Vagina (tissue), 2 donors: Measurements from ENCODE around the gene KCNJ10.

Source experiments
- CTCF ChIP-seq, 3 experiments: fragments of 450-650 bp in 2 of 3; fragments of 200-600 bp in 1 of 3; sonication (generic) in 1 of 3; IDR thresholded peaks; one replicate each; pipeline ENCODE4 v1.5.1; 2017 to 2019; ENCODE audit warnings: antibody characterized with exemption in 3 of 3, mild to moderate bottlenecking in 2 of 3, moderate library complexity in 2 of 3
- POLR2A ChIP-seq, 2 donors: fragments of 450-650 bp; IDR thresholded peaks; one replicate each; pipeline ENCODE4 v1.6.1; 2017; ENCODE audit warnings: antibody characterized with exemption in 2 of 2, mild to moderate bottlenecking in 2 of 2, moderate library complexity in 2 of 2

- TF ChIP-seq POLR2A (IDR thresholded peaks at IDR 0.05) (no peak), CTCF (IDR thresholded peaks at IDR 0.05) (no peak)
Observed at GRCh38 chr1:160018900-160019299, 51.1 kb downstream of the KCNJ10 start.
